ENCODE data around the gene SEMA5B.

SEMA5B gene

DNA sequence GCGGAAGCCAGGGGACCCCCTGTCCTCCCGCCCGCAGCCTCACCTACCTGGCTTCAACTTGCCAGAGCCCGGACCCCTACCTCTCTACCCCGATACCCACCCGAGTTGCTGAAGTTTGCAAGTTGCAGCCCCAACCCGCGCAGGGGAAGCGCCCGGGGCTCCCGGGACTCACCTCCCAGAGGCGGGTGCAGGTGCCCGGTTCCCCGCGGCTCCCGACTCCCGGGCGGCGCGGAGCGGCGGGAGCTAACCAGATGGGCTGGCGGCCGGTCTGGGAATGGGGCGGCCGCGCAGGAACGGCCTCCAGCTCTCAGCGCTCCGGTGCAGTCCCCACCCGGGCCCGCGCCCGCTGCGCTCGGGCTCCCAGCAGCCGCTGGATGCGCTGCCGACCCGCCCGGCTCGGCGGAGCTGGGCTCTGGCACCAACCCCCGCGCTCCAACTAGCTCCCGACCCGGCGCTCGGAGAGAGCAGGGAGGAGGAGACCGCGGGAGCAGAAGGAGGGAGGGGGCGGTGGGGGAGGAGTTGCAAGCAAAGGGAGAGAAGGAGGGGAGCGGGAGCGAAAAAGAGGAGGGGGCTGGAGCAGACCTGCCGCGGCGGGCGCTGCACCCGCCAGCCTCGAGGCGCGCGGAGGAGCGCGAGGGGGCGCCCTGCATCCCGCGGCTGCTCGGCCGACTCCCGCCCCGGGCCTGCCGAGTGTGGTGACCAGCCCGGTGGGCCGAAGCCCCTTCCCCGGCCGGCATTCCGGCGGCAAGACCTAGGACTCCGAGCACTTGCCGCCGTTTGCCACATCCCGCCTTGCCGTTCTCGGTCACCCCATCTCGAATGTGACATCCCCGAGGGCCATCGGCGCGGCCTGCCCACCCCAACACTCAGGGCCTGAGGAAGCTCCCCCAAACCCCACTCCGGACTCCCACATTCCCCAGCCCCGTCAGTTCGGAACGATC is at the start of gene SEMA5B (continued):
- no peak for TF ChIP-seq ZNF529 (tag by site-specific recombination; IDR thresholded peaks at IDR 0.05; ENCODE audit: insufficient replicate concordance)
- TF ChIP-seq ZNF175 (tag by site-specific recombination; IDR thresholded peaks at IDR 0.05) = no peak
- no peak for TF ChIP-seq ZNF426 (tag by site-specific recombination; IDR thresholded peaks at IDR 0.05)
- TF ChIP-seq KLF9 (tag by site-specific recombination; IDR thresholded peaks at IDR 0.05; ENCODE audit: low read depth) = no peak; the same call in 1 of the 2 replicates
- TF ChIP-seq ZNF701 (tag by site-specific recombination; IDR thresholded peaks at IDR 0.05) = no peak
- TF ChIP-seq ZNF561 (tag by site-specific recombination; IDR thresholded peaks at IDR 0.05; ENCODE audit: borderline replicate concordance) = no peak
- no peak for TF ChIP-seq ZNF416 (tag by site-specific recombination; IDR thresholded peaks at IDR 0.05)
- no peak for TF ChIP-seq ZNF514 (tag by site-specific recombination; IDR thresholded peaks at IDR 0.05)
- TF ChIP-seq, protein P1, sequence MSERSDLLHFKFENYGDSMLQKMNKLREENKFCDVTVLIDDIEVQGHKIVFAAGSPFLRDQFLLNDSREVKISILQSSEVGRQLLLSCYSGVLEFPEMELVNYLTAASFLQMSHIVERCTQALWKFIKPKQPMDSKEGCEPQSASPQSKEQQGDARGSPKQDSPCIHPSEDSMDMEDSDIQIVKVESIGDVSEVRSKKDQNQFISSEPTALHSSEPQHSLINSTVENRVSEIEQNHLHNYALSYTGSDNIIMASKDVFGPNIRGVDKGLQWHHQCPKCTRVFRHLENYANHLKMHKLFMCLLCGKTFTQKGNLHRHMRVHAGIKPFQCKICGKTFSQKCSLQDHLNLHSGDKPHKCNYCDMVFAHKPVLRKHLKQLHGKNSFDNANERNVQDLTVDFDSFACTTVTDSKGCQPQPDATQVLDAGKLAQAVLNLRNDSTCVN (tag by site-specific recombination; optimal IDR thresholded peaks at IDR 0.05) = peak; percentile 59
- no peak for TF ChIP-seq ZNF610 (tag by site-specific recombination; IDR thresholded peaks at IDR 0.05; ENCODE audit: borderline replicate concordance)
- no peak for TF ChIP-seq ZNF112 (tag by site-specific recombination; IDR thresholded peaks at IDR 0.05)
- no peak for TF ChIP-seq PRDM1 (tag by site-specific recombination; IDR thresholded peaks at IDR 0.05)
- peak; percentile 43; the same call in 1 of the 2 replicates for TF ChIP-seq ZBTB8A (tag by site-specific recombination; IDR thresholded peaks at IDR 0.05)
- TF ChIP-seq ZNF155 (tag by site-specific recombination; IDR thresholded peaks at IDR 0.05) = no peak
- no peak for TF ChIP-seq ZNF19 (tag by site-specific recombination; IDR thresholded peaks at IDR 0.05; ENCODE audit: low read depth)
- TF ChIP-seq ZNF341 (tag by site-specific recombination; IDR thresholded peaks at IDR 0.05; ENCODE audit: low read depth) = no peak; the same call in 1 of the 2 replicates
- no peak for TF ChIP-seq ZNF366 (tag by site-specific recombination; conservative IDR thresholded peaks at IDR 0.05)
- no peak for TF ChIP-seq KLF1 (tag by site-specific recombination; IDR thresholded peaks at IDR 0.05)
- no peak for TF ChIP-seq SALL2 (tag by site-specific recombination; IDR thresholded peaks at IDR 0.05; ENCODE audit: borderline replicate concordance)
- TF ChIP-seq ZFP41 (tag by site-specific recombination; IDR thresholded peaks at IDR 0.05; ENCODE audit: borderline replicate concordance) = no peak
- TF ChIP-seq IKZF3 (tag by site-specific recombination; IDR thresholded peaks at IDR 0.05) = peak; percentile 57
- TF ChIP-seq, protein P2, sequence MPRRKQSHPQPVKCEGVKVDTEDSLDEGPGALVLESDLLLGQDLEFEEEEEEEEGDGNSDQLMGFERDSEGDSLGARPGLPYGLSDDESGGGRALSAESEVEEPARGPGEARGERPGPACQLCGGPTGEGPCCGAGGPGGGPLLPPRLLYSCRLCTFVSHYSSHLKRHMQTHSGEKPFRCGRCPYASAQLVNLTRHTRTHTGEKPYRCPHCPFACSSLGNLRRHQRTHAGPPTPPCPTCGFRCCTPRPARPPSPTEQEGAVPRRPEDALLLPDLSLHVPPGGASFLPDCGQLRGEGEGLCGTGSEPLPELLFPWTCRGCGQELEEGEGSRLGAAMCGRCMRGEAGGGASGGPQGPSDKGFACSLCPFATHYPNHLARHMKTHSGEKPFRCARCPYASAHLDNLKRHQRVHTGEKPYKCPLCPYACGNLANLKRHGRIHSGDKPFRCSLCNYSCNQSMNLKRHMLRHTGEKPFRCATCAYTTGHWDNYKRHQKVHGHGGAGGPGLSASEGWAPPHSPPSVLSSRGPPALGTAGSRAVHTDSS (tag by site-specific recombination; IDR thresholded peaks at IDR 0.05) = no peak
- no peak for TF ChIP-seq KLF7 (tag by site-specific recombination; IDR thresholded peaks at IDR 0.05; ENCODE audit: borderline replicate concordance)
- TF ChIP-seq, protein P3, sequence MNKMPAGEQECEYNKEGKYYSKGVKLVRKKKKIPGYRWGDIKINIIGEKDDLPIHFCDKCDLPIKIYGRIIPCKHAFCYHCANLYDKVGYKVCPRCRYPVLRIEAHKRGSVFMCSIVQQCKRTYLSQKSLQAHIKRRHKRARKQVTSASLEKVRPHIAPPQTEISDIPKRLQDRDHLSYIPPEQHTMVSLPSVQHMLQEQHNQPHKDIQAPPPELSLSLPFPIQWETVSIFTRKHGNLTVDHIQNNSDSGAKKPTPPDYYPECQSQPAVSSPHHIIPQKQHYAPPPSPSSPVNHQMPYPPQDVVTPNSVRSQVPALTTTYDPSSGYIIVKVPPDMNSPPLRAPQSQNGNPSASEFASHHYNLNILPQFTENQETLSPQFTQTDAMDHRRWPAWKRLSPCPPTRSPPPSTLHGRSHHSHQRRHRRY (tag by site-specific recombination; IDR thresholded peaks at IDR 0.05) = no peak
- no peak for TF ChIP-seq WT1 (tag by site-specific recombination; IDR thresholded peaks at IDR 0.05)
- TF ChIP-seq HOXA7 (CRISPR knock-in tag; IDR thresholded peaks at IDR 0.05; ENCODE audit: borderline replicate concordance) = no peak
- TF ChIP-seq TCF7L2 (IDR thresholded peaks at IDR 0.05; ENCODE audit: borderline replicate concordance, low read depth, low read length) = no peak
- TF ChIP-seq, protein P4, sequence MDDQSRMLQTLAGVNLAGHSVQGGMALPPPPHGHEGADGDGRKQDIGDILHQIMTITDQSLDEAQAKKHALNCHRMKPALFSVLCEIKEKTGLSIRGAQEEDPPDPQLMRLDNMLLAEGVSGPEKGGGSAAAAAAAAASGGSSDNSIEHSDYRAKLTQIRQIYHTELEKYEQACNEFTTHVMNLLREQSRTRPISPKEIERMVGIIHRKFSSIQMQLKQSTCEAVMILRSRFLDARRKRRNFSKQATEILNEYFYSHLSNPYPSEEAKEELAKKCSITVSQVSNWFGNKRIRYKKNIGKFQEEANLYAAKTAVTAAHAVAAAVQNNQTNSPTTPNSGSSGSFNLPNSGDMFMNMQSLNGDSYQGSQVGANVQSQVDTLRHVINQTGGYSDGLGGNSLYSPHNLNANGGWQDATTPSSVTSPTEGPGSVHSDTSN (CRISPR knock-in tag; IDR thresholded peaks at IDR 0.05) = no peak; the same call in 1 of the 2 replicates
- TF ChIP-seq YY1 (tag by site-specific recombination; IDR thresholded peaks at IDR 0.05) = no peak
- no peak for TF ChIP-seq ZNF792 (tag by site-specific recombination; IDR thresholded peaks at IDR 0.05)
- TF ChIP-seq, protein P5, sequence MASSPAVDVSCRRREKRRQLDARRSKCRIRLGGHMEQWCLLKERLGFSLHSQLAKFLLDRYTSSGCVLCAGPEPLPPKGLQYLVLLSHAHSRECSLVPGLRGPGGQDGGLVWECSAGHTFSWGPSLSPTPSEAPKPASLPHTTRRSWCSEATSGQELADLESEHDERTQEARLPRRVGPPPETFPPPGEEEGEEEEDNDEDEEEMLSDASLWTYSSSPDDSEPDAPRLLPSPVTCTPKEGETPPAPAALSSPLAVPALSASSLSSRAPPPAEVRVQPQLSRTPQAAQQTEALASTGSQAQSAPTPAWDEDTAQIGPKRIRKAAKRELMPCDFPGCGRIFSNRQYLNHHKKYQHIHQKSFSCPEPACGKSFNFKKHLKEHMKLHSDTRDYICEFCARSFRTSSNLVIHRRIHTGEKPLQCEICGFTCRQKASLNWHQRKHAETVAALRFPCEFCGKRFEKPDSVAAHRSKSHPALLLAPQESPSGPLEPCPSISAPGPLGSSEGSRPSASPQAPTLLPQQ (tag by site-specific recombination; IDR thresholded peaks at IDR 0.05) = no peak

All from HEK293 (cell line).